OCI-LY1 (cell line): Measurements from ENCODE around the gene COIL.

Experiments
- H2AFZ ChIP-seq: fragments of 200-600 bp; sonication (generic), shearing (Covaris generic); 2 replicates; pipeline ENCODE4 v1.6.0; 2014; ENCODE audit warnings: antibody characterized with exemption, mild to moderate bottlenecking, low read length
- H3F3A ChIP-seq: fragments of 200-600 bp; sonication (generic), shearing (Covaris generic); 2 replicates; pipeline ENCODE4 v1.6.0; 2014; ENCODE audit warnings: mild to moderate bottlenecking, antibody characterized with exemption, low read length, moderate library complexity; ENCODE audit not compliant: insufficient read depth
- H3K27ac ChIP-seq: fragments of 200-600 bp; sonication (generic); 2 replicates; pipeline ENCODE4 v1.5.1; 2014; ENCODE audit warnings: low read length, mixed run types, mild to moderate bottlenecking, low read depth; ENCODE audit not compliant: poor library complexity, severe bottlenecking
- H3K27me3 ChIP-seq: fragments of 200-600 bp; sonication (generic); 2 replicates; pipeline ENCODE4 v1.6.0; 2014; ENCODE audit warnings: antibody characterized with exemption, mild to moderate bottlenecking, low read length, moderate library complexity; ENCODE audit not compliant: insufficient read depth
- H3K36me3 ChIP-seq: fragments of 200-600 bp; sonication (generic); 2 replicates; pipeline ENCODE4 v1.6.1; 2014; ENCODE audit warnings: mild to moderate bottlenecking, antibody characterized with exemption, low read length, moderate library complexity, mixed read lengths; ENCODE audit not compliant: insufficient read depth
- H3K4me1 ChIP-seq: fragments of 200-600 bp; sonication (generic); 2 replicates; pipeline ENCODE4 v1.5.1; 2014; ENCODE audit warnings: mild to moderate bottlenecking, low read length, moderate library complexity; ENCODE audit not compliant: insufficient read depth, severe bottlenecking
- H3K4me2 ChIP-seq: fragments of 200-600 bp; sonication (generic), shearing (Covaris generic); 2 replicates; pipeline ENCODE4 v1.6.1; 2014; ENCODE audit warnings: low read length
- H3K4me3 ChIP-seq: fragments of 200-600 bp; sonication (generic); 2 replicates; pipeline ENCODE4 v1.5.1; 2014; ENCODE audit warnings: low read length, low read depth, mild to moderate bottlenecking, mixed read lengths; ENCODE audit not compliant: poor library complexity, severe bottlenecking
- H3K79me2 ChIP-seq: fragments of 200-600 bp; shearing (Covaris generic); 2 replicates; pipeline ENCODE4 v1.6.1; 2016; ENCODE audit warnings: mixed run types, low read length, mixed read lengths; ENCODE audit not compliant: insufficient read depth
- H3K9ac ChIP-seq: fragments of 200-600 bp; sonication (generic), shearing (Covaris generic); 2 replicates; pipeline ENCODE4 v1.6.1; 2014; ENCODE audit warnings: mild to moderate bottlenecking, low read length, mixed read lengths
- H3K9me2 ChIP-seq: fragments of 200-600 bp; sonication (generic), shearing (Covaris generic); 2 replicates; pipeline ENCODE4 v1.6.1; 2014; ENCODE audit warnings: low read depth, mild to moderate bottlenecking, low read length, mixed read lengths
- H3K9me3 ChIP-seq: fragments of 200-600 bp; shearing (Covaris generic); 2 replicates; pipeline ENCODE4 v1.6.1; 2014; ENCODE audit warnings: low read length, mixed read lengths
- H4K20me1 ChIP-seq: fragments of 200-600 bp; sonication (generic), shearing (Covaris generic); 2 replicates; pipeline ENCODE4 v1.6.0; 2016; ENCODE audit warnings: mild to moderate bottlenecking, low read length; ENCODE audit not compliant: insufficient read depth
- CTCF ChIP-seq: fragments of 200-600 bp; sonication (generic), shearing (Covaris generic); IDR thresholded peaks from 2 replicates; pipeline ENCODE4 v1.5.1; 2017; ENCODE audit warnings: mild to moderate bottlenecking, antibody characterized with exemption, low read length, moderate library complexity, mixed read lengths
- EZH2 ChIP-seq: fragments of 200-600 bp; sonication (generic), shearing (Covaris generic); IDR thresholded peaks from 2 replicates; pipeline ENCODE4 v1.8.0; 2017; ENCODE audit warnings: borderline replicate concordance, mixed run types, mild to moderate bottlenecking, antibody characterized with exemption, low read length, moderate library complexity, mixed read lengths

Gene COIL

GRCh38 chr17:56925088-56925487, 35.8 kb downstream of the COIL start:
- no peaks in the 10 kb centered on the region for H3K27me3 ChIP-seq

GRCh38 chr17:56919717-56920116, 41.1 kb downstream of the COIL start:
- Histone ChIP-seq H3K27me3 (no peaks in the 10 kb centered on the region), H3F3A (peaks cover 3% of the 10 kb centered on the region; the same call in 1 of the 2 replicates), H3K4me3 (no peak overlapping the region), H3K9ac (no peak overlapping the region), H4K20me1 (no peaks in the 10 kb centered on the region), H3K9me2 (no peaks in the 10 kb centered on the region), H3K36me3 (no peaks in the 10 kb centered on the region; the same call in 1 of the 2 replicates), H3K4me2 (no peak overlapping the region), H3K27ac (no peak overlapping the region), H3K9me3 (peaks cover 6% of the 10 kb centered on the region; the same call in 1 of the 2 replicates), H3K79me2 (no peaks in the 10 kb centered on the region), H2AFZ (no peak overlapping the region), H3K4me1 (peaks cover 4% of the 10 kb centered on the region)
- TF ChIP-seq CTCF = no peak
- no peak for TF ChIP-seq EZH2

More at GRCh38 chr17:56925088-56925487, 35.8 kb downstream of the COIL start:
- H3F3A ChIP-seq = no peaks in the 10 kb centered on the region
- peaks cover 6% of the 10 kb centered on the region; the same call in 1 of the 2 replicates for H3K9me3 ChIP-seq
- no peak overlapping the region for H3K4me3 ChIP-seq
- H3K9me2 ChIP-seq = no peaks in the 10 kb centered on the region
- no peak overlapping the region for H3K4me2 ChIP-seq
- H4K20me1 ChIP-seq = no peaks in the 10 kb centered on the region
- no peak overlapping the region for H2AFZ ChIP-seq
- H3K4me1 ChIP-seq = no peaks in the 10 kb centered on the region
- no peak overlapping the region for H3K27ac ChIP-seq
- no peaks in the 10 kb centered on the region; the same call in 1 of the 2 replicates for H3K36me3 ChIP-seq
- H3K9ac ChIP-seq = no peak overlapping the region
- no peaks in the 10 kb centered on the region for H3K79me2 ChIP-seq
- TF ChIP-seq CTCF = no peak
- TF ChIP-seq EZH2 = no peak

- TF ChIP-seq CTCF (no peak), EZH2 (no peak)
- Histone ChIP-seq H3F3A (peaks cover 3% of the 10 kb centered on the region; the same call in 1 of the 2 replicates), H2AFZ (no peak overlapping the region), H3K4me3 (no peak overlapping the region), H3K9ac (no peak overlapping the region), H3K27me3 (no peaks in the 10 kb centered on the region), H3K27ac (no peak overlapping the region), H3K79me2 (no peaks in the 10 kb centered on the region), H4K20me1 (no peaks in the 10 kb centered on the region), H3K9me3 (peaks cover 6% of the 10 kb centered on the region; the same call in 1 of the 2 replicates), H3K4me1 (peaks cover 10% of the 10 kb centered on the region), H3K9me2 (no peaks in the 10 kb centered on the region), H3K36me3 (no peaks in the 10 kb centered on the region; the same call in 1 of the 2 replicates), H3K4me2 (no peak overlapping the region)
Measured at GRCh38 chr17:56918916-56919315, 41.9 kb downstream of the COIL start.
